AG20443 (cell line): ENCODE data around the gene SNX17.

ENCODE experiments used
- DNase-seq: peaks from one replicate; pipeline ENCODE4 v3.0.0; 2012; ENCODE audit warnings: low spot score, mixed read lengths

Gene SNX17

DNA sequence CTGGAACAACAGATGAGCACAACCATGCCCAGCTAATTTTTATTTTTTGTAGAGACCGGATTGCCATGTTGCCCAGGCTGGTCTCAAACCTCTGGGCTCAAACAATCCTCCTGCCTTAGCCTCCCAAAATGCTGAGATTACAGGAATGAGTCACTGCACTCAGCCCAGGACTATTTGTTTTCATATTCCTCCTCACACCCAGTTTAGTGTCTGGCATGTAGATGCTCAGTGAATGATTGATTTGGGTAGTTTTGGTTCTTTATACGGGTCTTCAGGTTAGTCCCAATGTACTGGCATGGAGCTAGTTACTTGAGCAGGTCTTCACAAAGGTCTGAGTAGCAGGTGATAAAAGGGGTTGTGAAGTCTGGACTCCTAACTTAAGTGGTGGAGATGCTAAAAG is 6.5 kb upstream of the SNX17 start:
- DNase-seq = no peak

DNA sequence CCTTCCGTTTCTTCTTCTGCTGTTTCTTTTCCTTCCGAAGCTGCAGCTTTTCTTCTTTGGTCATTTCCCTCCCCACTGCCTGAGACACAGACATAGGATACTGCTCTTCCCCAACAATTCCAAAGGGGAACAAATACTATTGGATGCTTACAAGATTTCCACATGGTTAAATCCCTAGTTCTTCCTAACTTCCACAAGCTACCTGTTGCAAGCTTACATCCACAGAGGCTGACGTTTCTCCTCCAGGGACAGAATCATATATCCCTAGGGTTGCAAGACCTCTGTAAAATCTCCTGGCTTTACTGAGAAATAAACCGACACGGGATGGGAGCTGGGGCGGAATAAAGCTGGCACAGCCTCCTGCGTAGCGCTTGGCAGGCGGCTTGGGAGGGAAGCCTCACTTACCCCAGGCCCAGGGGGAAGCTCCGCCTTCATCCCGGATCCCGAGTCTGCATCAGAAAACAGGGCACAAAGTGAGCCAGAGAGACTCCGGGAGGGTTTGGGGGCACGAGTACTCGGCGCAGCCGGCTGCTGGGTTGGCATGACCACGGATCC is 868 bp upstream of the SNX17 start:
- peak; percentile 82 for DNase-seq

DNA sequence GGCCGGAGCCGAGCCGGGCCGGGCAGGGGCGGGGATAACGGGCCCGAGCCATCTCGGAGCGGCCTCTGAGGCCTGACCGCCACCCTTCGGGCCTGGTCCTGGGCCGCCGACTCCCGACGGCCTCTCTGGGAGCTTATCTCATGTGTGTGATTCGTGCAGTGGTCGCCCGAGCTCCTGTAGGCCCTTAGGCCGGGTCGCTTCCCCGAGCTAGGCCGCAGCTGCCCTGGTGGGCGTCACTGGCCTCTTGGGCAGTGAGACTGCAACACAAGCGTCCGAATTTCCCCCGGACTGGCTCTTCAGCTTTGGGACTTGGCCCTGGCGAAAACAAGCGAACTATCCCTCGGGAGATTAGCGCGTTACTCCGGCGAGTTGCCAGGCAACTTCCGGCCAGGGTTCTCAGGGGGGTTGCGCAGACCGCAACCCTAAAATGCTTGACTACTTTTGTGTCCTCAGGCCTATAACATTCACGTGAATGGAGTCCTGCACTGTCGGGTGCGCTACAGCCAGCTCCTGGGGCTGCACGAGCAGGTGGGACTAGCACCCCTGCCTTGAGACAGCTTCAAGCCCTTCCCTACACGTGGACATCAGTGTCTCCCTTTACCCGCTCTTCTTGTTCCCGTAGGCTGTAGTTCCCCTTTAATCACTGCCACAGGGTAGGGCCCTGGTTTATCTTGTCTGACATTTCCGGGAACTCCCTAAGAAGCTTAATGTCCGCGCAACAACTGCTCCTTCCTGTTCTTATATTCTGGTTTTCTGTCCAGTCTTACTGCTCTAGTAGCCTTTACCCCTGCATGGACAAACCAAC is 602 bp downstream of the SNX17 start:
- DNase-seq = no peak

GRCh38 chr2:27372937-27373336 is 2.5 kb downstream of the SNX17 start:
- DNase-seq = no peak

DNA sequence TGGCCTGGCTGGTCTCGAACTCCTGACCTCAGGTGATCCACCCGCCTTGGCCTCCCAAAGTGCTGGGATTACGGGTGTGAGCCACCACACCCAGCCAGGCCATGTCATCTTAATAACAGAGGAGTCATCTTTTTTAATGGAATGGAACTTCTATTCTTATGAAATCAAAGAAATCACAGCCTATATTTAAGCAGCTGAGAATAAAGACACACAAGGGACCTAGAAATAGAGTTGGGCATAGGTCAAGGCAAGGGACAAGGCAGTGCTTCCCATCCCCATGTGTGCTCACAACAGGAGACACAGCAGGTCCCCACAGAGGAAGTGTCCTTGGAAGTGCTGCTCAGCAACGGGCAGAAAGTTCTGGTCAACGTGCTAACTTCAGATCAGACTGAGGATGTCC is 3.2 kb downstream of the SNX17 start:
- DNase-seq = no peak

DNA sequence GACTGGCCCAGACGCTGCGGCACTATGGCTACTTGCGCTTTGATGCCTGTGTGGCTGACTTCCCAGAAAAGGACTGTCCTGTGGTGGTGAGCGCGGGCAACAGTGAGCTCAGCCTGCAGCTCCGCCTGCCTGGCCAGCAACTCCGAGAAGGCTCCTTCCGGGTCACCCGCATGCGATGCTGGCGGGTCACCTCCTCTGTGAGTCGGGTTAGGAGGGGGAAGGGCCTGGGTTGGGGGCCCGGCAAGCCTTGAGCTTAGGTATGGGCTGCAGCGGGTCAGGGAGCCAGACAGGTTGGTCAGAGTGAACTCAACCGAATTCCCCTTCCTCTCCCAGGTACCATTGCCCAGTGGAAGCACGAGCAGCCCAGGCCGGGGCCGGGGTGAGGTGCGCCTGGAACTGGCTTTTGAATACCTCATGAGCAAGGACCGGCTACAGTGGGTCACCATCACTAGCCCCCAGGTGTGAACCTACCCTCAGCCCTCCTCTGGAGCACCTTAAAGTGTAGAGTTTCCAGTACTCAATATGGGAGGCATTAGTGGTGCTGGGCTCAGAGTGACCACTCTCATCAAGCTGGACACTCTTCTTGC is 5.2 kb downstream of the SNX17 start:
- DNase-seq = no peak

DNA sequence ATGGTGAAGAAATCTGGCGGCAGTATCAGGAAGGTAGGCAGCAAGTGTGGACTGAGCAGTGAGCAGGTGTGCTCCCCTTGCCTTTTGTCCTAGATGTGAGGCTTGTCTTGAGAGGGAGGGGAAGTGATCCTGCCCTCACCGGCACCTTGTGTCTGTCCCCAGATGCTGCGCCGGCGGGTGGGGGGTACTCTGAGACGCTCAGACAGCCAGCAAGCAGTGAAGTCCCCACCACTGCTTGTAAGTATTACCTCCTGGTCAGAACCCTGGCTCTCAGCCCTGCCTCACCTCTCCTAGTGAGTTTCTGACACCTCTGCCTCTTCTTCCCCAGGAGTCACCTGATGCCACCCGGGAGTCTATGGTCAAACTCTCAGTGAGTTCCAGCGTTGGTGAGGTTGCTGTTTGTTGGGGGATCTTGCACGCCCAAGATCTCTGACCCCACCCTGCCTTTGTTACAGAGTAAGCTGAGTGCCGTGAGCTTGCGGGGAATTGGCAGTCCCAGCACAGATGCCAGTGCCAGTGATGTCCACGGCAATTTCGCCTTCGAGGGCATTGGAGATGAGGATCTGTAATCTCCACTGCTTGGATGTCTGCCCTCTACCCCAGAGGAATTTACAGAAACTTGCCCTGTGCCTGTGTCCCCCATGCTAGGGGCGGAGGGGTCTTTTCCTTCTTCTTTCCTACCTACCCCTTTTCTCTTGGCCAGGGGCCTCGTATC is 5.9 kb downstream of the SNX17 start:
- no peak for DNase-seq

- DNase-seq = no peak
Observed at GRCh38 chr2:27376866-27377617, 6.6 kb downstream of the SNX17 start.

- no peak for DNase-seq
Observed at GRCh38 chr2:27377618-27378095, 7.2 kb downstream of the SNX17 start.

GRCh38 chr2:27378096-27378808 is 7.8 kb downstream of the SNX17 start:
- no peak for DNase-seq

DNA sequence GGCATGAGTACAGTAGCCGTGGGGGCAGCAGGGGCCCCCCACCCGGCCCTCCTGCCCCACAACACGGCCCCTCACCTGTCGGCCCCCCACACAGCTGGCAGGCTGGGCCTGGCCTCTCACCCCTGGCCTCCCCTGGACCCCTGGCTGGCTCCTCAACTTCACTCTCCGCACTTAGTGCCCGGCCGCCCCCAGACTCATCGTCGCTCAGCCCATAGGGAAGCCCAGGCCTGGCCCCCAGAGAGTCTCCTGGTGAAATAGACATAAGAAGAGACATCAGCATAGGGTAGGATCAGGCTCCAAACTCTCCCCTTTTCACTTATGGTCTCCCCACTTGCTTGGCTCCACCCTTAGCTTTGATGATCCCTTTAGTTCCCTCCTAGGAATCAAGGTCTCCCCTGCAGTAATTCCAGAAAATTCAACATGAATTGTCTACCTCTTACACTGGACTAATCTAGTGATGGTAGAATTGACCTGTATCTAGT is 8.4 kb downstream of the SNX17 start:
- DNase-seq = no peak

DNA sequence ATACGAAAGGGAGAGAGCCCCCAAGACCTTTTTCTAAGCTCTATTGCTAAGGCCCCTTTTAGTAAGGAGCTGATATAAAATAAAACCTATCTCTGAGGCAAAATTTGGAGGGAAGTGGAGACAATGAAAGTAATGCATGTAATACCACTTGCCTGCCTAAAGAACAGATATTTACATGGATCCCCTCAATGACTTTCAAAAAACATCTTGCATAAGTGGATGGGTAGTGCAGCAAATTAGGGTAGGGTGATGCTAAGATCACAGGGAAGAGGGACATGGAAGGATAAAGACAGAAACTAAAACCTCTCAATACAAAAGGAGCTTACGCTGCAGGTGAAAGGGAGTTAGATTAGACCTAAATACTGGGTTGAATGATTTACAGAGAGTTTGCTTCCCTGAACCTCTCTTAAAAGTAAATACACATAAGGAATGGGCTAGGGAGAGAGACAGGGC is 9.0 kb downstream of the SNX17 start:
- DNase-seq = no peak

GRCh38 chr2:27379836-27380625 is 9.6 kb downstream of the SNX17 start:
- no peak for DNase-seq

DNA sequence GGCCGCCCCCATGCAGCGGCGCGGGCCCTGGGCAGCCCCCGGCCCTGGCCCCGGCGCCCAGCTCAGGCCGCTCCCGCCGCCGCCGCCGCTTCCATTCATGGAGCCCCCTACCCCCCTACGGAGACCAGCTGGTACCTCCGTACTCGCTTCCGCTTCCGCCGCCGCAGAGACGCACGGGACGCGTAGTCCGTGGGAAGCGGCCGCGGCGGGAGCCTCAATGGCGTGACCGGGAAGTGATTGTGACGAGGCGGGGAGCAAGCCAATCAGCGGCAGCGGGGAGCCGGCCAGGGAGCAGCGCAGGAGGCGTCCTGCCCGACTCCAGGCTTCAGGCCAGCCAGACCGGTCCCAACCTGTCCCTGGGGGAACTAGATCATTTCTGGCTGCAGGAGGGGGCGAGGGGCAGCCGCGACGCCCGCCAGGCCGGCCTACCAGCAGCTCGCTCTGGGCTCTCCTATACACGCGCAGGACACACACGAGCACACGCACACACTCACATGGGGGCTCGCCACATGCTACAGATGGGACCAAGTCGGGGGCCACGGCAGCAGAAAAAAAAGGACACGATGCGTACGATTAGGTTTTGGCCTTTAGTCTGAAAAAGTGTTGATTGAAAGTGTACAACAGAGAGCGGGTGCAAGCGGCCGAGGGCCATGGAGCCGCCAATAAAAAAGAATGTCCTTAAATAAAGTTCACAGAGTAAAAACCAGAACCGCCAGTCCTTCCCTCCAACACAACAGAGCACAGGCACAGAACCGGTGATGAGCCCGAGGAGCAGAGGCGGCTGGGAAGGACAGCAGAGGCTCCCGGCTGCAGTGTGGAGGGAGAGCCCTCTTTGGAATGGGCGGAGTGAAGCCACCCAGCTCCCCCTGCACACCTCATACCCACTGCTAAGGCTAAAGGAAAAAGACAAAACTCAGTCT is 10.5 kb downstream of the SNX17 start, which contains the start of gene ZNF513:
Gene ZNF513 (minus strand): TSS at position 109 of the 920 bp plus-strand sequence. CDS start 208 bp downstream, outside the sequence.
- DNase-seq = peak; percentile 97

DNA sequence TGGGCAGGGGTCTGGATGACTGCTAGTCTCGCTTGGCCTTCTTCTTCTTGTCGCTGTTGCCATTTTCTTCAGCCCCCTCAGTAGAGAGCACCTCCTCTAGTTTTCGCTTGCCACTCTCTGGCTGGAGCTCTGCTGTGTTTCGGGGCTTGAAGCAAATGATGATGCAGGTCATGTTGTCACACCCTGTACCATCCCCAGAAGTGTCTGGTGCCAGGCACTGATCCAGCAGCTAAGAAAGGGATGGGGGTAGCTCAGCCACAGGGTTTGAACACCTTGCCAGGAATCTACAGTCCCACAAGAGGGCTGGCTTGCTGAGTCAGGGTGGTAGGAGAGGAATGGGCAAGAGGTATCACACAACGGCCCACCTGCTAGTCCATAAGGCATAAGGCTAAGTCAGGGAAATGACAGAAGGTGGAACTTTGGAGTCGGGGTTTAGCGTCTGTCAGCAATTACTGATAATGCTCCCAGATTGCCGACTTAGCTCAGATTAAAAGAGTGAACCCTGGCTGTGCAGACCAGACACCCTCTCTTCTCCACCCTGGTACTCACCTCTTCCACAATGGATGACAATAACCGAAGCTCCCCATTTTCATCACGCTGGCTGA is 11.3 kb downstream of the SNX17 start:
- no peak for DNase-seq

DNA sequence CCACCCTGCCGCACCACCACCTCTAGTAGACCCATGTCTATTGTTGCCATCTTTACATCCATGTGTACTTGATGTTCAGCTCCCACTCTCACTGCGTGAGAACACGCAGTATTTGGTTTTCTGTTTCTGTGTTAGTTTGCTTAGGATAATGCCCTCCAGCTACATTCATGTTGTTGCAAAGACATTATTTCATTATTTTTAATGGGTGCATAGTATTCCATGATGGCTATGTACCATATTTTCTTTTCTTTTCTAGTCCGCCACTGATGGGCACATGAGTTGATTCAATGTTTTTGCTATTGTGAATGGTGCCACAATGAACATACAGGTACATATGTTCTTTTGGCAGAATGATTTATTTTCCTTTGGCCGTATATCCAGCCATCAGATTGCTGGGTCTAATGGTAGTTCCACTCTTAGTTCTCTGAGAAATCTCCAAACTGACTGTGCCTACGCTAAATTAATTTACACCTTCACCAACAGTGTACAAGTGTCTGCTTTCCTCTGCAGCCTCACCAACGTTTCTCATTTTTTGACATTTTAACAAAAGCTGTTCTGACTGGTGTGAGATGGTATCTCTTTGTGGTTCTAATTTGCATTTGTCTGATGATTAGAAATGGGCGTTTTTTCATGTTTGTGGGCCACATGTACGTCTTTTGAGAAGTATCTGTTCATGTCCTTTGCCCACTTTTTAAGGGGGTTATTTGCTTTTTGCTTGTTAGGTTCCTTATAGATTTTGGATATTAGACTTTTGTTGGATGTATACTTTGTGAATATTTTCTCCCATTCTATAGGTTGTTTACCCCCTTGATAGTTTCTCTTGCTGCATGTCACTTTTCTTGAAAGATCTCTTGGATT is 20.6 kb downstream of the SNX17 start:
- no peak for DNase-seq

- no peak for DNase-seq
Observed at GRCh38 chr2:27393225-27393624, 22.8 kb downstream of the SNX17 start.

- DNase-seq = no peak
Observed at GRCh38 chr2:27398962-27399361, 28.5 kb downstream of the SNX17 start.
